NOMO-1 treated with DMSO at 0.1 percent for 48 hours (cell line): Measurements from ENCODE around the gene RPTOR.
A peak's percentile ranks its signal among the peaks of the same experiment; 100 is the strongest.
"Not testable (repeated sequence)": the region's sequence is repeated elsewhere in the genome, so short reads cannot be mapped to it uniquely, and the experiment has no call there.

Experiments used
- DNase-seq: peaks from one replicate; lab custom pipeline; 2025; ENCODE audit not compliant: unreplicated experiment; lab: John Stamatoyannopoulos, UW

Gene RPTOR

GRCh38 chr17:80545499-80545826, 825 bp downstream of the RPTOR start:
- DNase-seq: no peak

- DNase-seq: no peak
These were observed 1.6 kb downstream of the RPTOR start for GRCh38 chr17:80546267-80546666.

- DNase-seq: no peak
These were observed 7.9 kb downstream of the RPTOR start for GRCh38 chr17:80552523-80552922.

- DNase-seq: no peak
These were observed 10.6 kb downstream of the RPTOR start for GRCh38 chr17:80555266-80555665.

- DNase-seq: no peak
These were observed 13.4 kb downstream of the RPTOR start for GRCh38 chr17:80558046-80558445.

- no peak for DNase-seq
These were observed 15.2 kb downstream of the RPTOR start for GRCh38 chr17:80559825-80560251.

- DNase-seq: no peak
These were observed 17.0 kb downstream of the RPTOR start for GRCh38 chr17:80561541-80562114.

- no peak for DNase-seq
These were observed 19.9 kb downstream of the RPTOR start for GRCh38 chr17:80564545-80564944.

GRCh38 chr17:80565343-80566053, 20.9 kb downstream of the RPTOR start:
- DNase-seq: no peak

GRCh38 chr17:80566054-80566400, 21.4 kb downstream of the RPTOR start:
- DNase-seq: no peak

- DNase-seq: no peak
These were observed 23.6 kb downstream of the RPTOR start for GRCh38 chr17:80568246-80568645.

- DNase-seq: no peak
These were observed 25.3 kb downstream of the RPTOR start for GRCh38 chr17:80569924-80570323.

- no peak for DNase-seq
These were observed 29.1 kb downstream of the RPTOR start for GRCh38 chr17:80573701-80574100.

GRCh38 chr17:80574496-80574895, 29.9 kb downstream of the RPTOR start:
- no peak for DNase-seq

GRCh38 chr17:80575057-80575875, 30.6 kb downstream of the RPTOR start:
- peak; percentile 75 for DNase-seq

GRCh38 chr17:80577876-80578570, 33.4 kb downstream of the RPTOR start:
- no peak for DNase-seq

- DNase-seq: not testable (repeated sequence)
These were observed 34.2 kb downstream of the RPTOR start for GRCh38 chr17:80578668-80579388.

- no peak for DNase-seq
These were observed 37.5 kb downstream of the RPTOR start for GRCh38 chr17:80582165-80582564.

GRCh38 chr17:80584176-80584905, 39.7 kb downstream of the RPTOR start:
- DNase-seq: no peak
